GM18517 (cell line): Measurements from ENCODE around the gene C6orf163.

Experiments
- ATAC-seq: cut with Tn5 transposase; IDR thresholded peaks from one replicate; pipeline ENCODE4 v1.9.1; 2021; ENCODE audit warnings: mild to moderate bottlenecking, moderate library complexity; ENCODE audit not compliant: unreplicated experiment

Gene C6orf163

DNA sequence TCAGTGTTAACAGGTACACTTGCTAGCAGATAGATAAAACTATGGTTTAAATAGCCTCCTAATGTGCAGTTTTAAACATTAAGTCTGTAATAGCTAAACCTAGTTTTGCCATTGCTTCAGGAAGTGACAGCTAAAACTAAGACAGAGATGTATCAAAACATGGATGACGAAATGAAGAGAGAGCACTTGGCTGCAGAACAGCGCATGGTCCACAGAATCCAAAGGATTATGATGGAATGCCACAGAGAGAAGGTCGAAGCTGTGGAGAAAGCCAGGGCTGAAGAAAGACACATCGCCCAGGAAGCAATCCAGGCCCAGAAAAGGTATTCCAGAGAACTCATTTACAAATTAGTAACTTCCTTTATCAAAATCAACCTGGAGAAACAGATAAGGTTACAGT, 11.6 kb downstream of the C6orf163 start:
- no peak for ATAC-seq

DNA sequence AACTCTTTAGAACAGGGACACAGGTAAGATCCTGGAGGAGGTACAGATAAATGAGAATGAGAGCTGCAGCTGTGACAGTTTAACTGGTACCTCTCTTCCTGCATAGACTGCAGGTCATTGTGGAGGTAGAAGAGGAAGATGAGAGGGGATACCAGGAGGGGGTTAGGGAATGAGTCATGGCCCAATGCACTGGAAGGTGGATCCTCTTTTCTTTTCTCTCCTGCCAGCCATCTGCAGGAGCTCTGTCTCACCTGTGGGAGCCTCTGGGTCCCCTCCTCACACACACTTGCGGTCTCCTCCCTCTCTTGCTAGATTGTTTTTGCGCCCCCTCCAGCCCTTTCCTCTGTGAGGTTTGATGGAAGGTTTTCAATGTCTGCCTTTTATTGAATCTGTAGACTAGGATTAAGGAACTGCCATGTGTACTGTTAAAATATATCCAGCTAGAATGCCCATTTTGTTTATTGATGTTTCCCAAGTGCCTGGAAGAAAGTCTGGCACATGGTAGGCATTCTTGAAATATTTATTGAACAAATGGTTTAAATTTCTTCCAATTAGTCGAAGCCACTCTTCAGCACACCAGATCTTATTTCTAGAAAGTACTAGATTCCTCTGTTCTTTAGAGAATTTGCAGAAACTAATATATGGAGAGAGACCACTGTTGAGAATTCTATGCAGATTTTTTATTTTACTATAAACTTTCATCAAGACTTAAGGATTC, 13.0 kb downstream of the C6orf163 start:
- ATAC-seq = no peak

DNA sequence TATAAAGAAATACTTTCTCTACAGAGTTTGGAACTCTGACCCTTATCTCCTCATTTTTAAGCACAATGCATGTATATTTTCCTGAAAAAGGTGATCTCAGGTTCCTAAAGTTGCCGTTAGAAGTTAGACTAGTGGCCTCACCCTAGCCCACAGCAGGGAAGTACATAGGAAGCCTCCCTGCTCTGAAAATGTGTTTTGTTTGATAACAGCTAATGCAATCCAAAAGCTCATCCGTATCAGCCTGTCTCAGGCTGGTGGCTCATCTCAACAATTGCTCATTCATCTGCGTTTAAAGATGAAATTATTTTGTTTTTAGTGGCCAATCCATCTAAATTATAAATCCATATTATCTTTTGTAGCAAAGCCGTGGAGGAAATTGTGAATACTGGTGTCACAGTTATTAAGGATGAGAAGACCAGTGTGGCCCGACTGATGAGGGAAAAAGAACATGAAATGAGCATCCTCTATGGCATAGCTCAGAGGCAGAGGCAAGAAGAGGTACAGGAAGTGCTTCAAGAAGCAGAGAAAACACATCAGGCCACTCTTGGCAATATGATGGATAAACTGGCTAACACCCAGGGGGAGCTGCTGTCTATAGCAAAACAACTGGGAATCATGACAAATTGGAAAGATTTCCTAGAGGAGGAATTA, 20.1 kb downstream of the C6orf163 start:
- ATAC-seq = no peak

GRCh38 chr6:87366072-87366827, 21.6 kb downstream of the C6orf163 start:
- no peak for ATAC-seq

DNA sequence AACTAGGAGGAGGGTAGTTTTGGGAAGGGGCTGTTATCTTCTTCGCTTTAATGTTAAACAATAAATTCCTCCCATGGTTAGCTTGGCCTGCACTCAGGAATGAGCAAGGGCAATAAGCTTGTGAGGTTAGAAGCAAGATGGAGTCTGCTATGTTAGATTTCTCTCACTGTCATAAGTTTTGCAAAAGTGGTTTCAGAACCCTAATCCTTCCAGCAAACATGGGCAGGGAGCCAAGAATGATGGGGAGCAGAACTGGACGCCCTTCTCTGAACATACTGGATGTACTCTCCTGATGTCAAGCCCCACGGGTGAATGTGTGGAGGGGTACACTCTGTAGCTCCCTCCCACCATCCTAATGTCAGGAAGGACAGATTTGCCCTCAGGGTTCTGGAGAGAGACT, 22.3 kb downstream of the C6orf163 start:
- no peak for ATAC-seq

GRCh38 chr6:87373377-87373776, 28.8 kb downstream of the C6orf163 start:
- ATAC-seq = no peak

- no peak for ATAC-seq
Observed at GRCh38 chr6:87375315-87375714, 30.7 kb downstream of the C6orf163 start.

- no peak for ATAC-seq
Observed at GRCh38 chr6:87376643-87377042, 32.0 kb downstream of the C6orf163 start.

DNA sequence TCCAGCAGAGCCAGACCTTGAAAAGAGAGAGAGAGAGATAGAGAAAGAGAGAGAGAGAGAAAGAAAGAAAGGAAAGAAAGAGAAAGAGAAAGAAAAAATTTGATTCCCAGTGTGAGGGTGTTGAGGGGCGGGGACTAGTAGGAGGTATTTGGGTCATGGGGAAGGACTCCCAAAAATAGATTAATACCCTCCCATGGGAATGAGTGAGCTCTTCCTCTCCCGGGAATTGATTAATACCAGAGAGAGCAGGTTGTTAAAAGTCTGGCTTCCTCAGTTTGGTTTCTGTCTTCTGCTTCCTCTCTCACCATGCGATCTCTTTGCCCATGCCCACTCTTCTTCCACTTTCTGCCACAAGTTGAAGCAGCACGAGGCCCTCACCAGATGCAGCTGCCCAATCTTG, 34.3 kb downstream of the C6orf163 start:
- no peak for ATAC-seq

DNA sequence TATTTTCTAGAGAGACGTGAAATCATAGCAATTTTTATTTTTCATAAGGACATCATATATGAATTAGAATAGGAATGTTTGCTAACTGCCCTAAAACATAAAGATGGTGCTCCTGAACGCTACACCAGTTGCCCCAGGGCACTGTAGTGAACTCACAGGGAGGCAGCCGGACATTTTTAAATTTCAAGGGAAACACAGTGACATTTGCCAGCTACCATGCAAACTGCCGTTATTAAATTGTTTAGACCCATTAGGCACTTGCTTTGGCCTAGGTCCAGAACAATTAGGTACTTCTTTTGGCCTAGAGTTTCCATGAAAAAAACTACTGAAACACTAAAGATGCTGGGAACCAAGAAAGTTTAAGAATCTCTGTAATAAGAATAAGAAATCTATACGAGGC, 38.2 kb downstream of the C6orf163 start:
- no peak for ATAC-seq

- no peak for ATAC-seq
Observed at GRCh38 chr6:87384038-87384437, 39.4 kb downstream of the C6orf163 start.

GRCh38 chr6:87384449-87384848, 39.8 kb downstream of the C6orf163 start:
- no peak for ATAC-seq

DNA sequence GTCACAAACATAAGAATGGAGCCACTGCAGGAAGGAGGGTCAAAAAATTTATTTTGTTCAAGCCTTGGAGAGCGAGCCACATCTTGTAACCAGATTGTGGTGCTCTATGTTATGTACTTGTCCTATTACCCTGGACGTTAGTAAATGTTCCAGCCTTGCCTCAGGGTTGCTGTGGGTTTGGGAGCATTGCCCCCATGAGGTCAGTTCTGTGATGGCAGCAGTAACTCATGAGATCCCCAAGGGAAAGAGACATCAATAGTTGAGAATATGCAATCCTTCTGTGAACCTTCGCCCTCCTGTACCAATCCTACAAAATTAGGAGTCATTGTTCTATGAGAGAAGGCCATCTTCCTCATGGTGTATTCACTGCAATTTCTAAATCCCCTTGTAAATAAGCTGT, 46.7 kb downstream of the C6orf163 start:
- peak; percentile 49 for ATAC-seq

DNA sequence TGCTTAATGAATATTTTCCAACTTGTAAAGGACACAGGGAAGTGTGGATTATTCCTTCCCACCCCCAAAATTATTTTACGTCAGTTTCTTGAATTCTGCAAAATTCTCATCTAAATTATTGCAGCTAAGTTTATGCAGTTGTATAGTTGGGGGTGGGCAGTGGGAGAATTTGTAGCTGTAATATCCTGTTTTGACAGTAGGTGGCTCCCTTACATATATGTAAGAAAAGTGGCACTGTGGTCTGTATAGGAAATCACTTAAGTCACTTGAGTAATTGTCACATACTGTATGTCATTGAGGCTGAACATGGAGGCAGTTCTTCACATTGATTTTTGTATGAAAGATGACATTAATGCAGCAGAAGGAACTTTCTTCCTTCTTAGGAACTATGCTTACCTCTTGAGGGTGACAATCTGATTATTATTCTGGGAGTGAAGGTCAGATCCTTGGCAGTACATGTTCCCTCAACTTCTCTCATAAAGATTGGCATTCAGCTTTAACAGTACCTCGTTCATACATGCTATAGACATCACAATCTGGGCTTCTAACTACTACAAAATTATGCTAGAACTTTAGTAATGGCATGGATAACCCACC, 48.5 kb downstream of the C6orf163 start:
- ATAC-seq = peak; percentile 61

DNA sequence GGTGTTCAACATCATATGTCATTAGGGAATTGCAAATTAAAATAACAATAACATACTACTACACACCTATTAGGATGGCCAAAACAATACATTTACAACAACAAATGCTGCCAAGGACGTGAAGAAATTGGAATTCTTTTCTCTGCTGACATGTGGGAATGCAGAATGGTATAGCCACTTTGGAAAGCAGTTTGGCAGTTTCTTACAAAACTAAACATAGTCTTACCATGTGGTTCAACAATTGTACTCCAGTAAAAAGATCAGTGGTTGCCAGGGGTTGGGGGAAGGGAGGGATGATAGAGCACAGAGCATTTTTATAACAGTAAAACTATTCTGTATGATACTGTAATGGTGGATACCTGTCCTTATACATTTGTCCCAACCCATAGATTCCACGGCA, 50.8 kb downstream of the C6orf163 start:
- no peak for ATAC-seq

GRCh38 chr6:87396595-87397392, 52.2 kb downstream of the C6orf163 start:
- peak; percentile 90 for ATAC-seq

GRCh38 chr6:87397656-87398055, 53.0 kb downstream of the C6orf163 start:
- no peak for ATAC-seq

DNA sequence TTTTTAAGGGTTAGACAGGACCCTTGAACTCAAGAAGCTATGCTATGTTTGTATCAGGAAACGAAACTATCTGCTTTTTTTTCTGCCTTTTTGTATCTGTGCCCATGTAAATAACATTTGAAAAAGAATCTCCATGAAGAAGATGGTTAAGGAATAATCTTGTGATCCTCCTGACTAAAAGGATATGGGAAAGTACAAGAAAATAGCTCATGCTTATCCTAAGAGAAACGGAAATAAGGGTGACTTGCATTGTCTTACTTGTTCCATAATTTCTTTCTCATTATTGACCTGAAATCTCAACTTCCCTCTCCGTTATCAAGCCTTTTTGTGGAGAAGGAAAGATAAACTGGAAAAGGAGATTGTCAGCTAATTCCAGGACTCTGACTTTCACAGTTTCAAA, 57.2 kb downstream of the C6orf163 start:
- ATAC-seq = no peak

- ATAC-seq = peak; percentile 9
Observed at GRCh38 chr6:87407561-87407900, 62.9 kb downstream of the C6orf163 start.

- ATAC-seq = peak; percentile 89
Observed at GRCh38 chr6:87407901-87408720, 63.5 kb downstream of the C6orf163 start, which contains the start of gene CFAP206. TSS of gene CFAP206 (plus strand) at chr6:87407972. CDS start at chr6:87409840, 1,868 bp downstream.
